Heart right ventricle (tissue), 16 donors: ENCODE data around the gene BRME1. TPM values are rescaled to one million over a fixed set of nuclear protein-coding genes. Genes with fewer than 3 reads are reported as not detected.

ENCODE experiments used
- ATAC-seq, 8 donors: fragments of 200-7000 bp; cut with Tn5 transposase; one replicate each; pipeline ENCODE4 v1.9.1; 2020; ENCODE audit warnings: mild to moderate bottlenecking in 8 of 8, moderate library complexity in 8 of 8, moderate number of reproducible peaks in 1 of 8
- DNase-seq, 2 donors: peaks; one replicate each; pipeline ENCODE4 v3.0.0-alpha.2; 2020
- H3K27ac ChIP-seq, 10 donors: fragments of 200-600 bp; sonication (generic) in 2 of 10; one replicate each; pipeline versions ENCODE4 v1.5.0 to v1.8.0; 2020 to 2022; ENCODE audit warnings: mild to moderate bottlenecking in 3 of 10
- H3K27me3 ChIP-seq, 7 donors: fragments of 200-600 bp; one replicate each; pipeline ENCODE4 v1.8.0; 2021 to 2022; ENCODE audit warnings: mild to moderate bottlenecking in 2 of 7
- H3K36me3 ChIP-seq, 9 donors: fragments of 200-600 bp; sonication (generic) in 1 of 9; one replicate each; pipeline versions ENCODE4 v1.5.0 to v1.8.0; 2020 to 2022; ENCODE audit warnings: mild to moderate bottlenecking in 2 of 9
- H3K4me1 ChIP-seq, 9 donors: fragments of 200-600 bp; sonication (generic) in 1 of 9; one replicate each; pipeline versions ENCODE4 v1.5.0 to v1.8.0; 2020 to 2022; ENCODE audit warnings: mild to moderate bottlenecking in 4 of 9
- H3K4me3 ChIP-seq, 10 donors: fragments of 200-600 bp; sonication (generic) in 2 of 10; one replicate each; pipeline versions ENCODE4 v1.5.0 to v1.8.0; 2020 to 2022; ENCODE audit warnings: mild to moderate bottlenecking in 7 of 10, moderate library complexity in 2 of 10
- H3K9me3 ChIP-seq, 11 donors: fragments of 200-600 bp in 10 of 11; sonication (generic) in 2 of 11; one replicate each; pipeline versions ENCODE4 v1.5.0 to v1.8.0; 2013 to 2022; ENCODE audit warnings: mild to moderate bottlenecking in 2 of 11, control low read depth in 1 of 11, moderate library complexity in 1 of 11
- CTCF ChIP-seq, 9 donors: fragments of 200-600 bp; sonication (generic) in 2 of 9; IDR thresholded peaks; one replicate each; pipeline versions ENCODE4 v1.5.0 to v1.8.0; 2021 to 2022; ENCODE audit warnings: antibody characterized with exemption in 9 of 9, mild to moderate bottlenecking in 5 of 9, moderate library complexity in 1 of 9
- WGBS, 2 donors: extraction: QIAGEN DNeasy Blood & Tissue Kit; methylation state at CpG; one replicate each; pipeline ENCODE4 v1.1.7; 2013; ENCODE audit warnings: inconsistent platforms in 1 of 2; 5-methylcytosine and 5-hydroxymethylcytosine counted together
- intact Hi-C, 10 donors: fragments of 100-400 bp; cut with DNase I; formaldehyde crosslinking; loops; one replicate each; pipeline versions ENCODE4 v1.11.1 to v1.14.2; 2022
- polyA plus RNA-seq, 2 donors: library from polyadenylated mRNA; stranded (reverse); fragments of 200-250 nt; gene quantifications; one replicate each; pipeline ENCODE4 v1.2.3, GENCODE V29; 2013
- total RNA-seq, 10 donors: library from RNA; stranded (reverse); fragmentation: NEBNext Ultra II Directional in 3 of 10; extraction: Animal tissue kit (Norgen Biotek cat#: 25700) in 3 of 10; gene quantifications; one replicate each; pipeline versions ENCODE4 v1.2.1 to v1.2.4, GENCODE V29; 2021 to 2023
- donor health status: Arrhythmogenic right ventricular cardiomyopathy.
- donor health status: ischemic (EF 13 %, LVEDD 7.1; RV severe dilation, severe dysfunction).
- donor health status: healthy with polysubstance abuse.
- donor health status: DM: no; HTN: yes; CAD: no.
- donor health status: DM: no; HTN: no; CAD: no.
- donor health status: ischemic (EF 25% LVEDD 6.9; RV normal size, moderate dysfunction).
- donor health status: ischemic (EF 25% LVEDD 5.7; RV mildly dilated, moderate dysfunction).
- donor health status: healthy.
- donor health status: DM: yes; HTN: yes; CAD: no.
- donor health status: Ischemic cardiomyopathy.
- donor health status: ischemic (EF 35%, LVEDD 5.7; RV mildly dilated, moderate dysfunction).
- donor health status: nonischemic (EF 11% LVEDD 7.7; RV severe dilation, severe dysfunction).
- donor health status: DM: yes; HTN: yes; CAD: no.
- donor health status: PGD.
- donor health status: ischemic (EF 29% LVEDD 5.4; RV normal size, mild dysfunction).
- donor health status: nonischemic (EF 23%, LVEDD 6.1; RV moderate dilation, normal function).

BRME1 gene
- total and polyA plus RNA-seq, 12 donors = 0.19 to 2.0 (median 0.63) TPM; not detected in 2

- H3K36me3 ChIP-seq = peaks cover 5 to 100% (median 47%) of the 10 kb centered on the region in 9 donors
- intact Hi-C loops = no loop called here
- H3K27ac ChIP-seq = no peak overlapping the region
- no peaks in the 10 kb centered on the region for H3K9me3 ChIP-seq
- no peak for TF ChIP-seq CTCF (IDR thresholded peaks at IDR 0.05)
- 84 to 87% methylated on average over 3 of the region's 3 CpGs for WGBS, 2 donors
- H3K4me1 ChIP-seq = peaks cover 0 to 24% (median 7%) of the 10 kb centered on the region in 9 donors
- H3K27me3 ChIP-seq = no peaks in the 10 kb centered on the region
- no peak overlapping the region for H3K4me3 ChIP-seq
- ATAC-seq (no peak), DNase-seq (no peak)
Observed at GRCh38 chr19:13914777-13915176, 8.9 kb upstream of the BRME1 start.

- intact Hi-C loops = no loop called here
- H3K4me1 ChIP-seq = peaks cover 0 to 21% (median 7%) of the 10 kb centered on the region in 9 donors
- no peak for DNase-seq
- ATAC-seq = no peak
- H3K27ac ChIP-seq = no peak overlapping the region
- no peak overlapping the region for H3K4me3 ChIP-seq
- no peaks in the 10 kb centered on the region for H3K27me3 ChIP-seq
- peaks cover 5 to 100% (median 47%) of the 10 kb centered on the region in 9 donors for H3K36me3 ChIP-seq
- H3K9me3 ChIP-seq = no peaks in the 10 kb centered on the region
- WGBS, 2 donors = 93 to 97% methylated on average over 17 of the region's 17 CpGs
- no peak for TF ChIP-seq CTCF (IDR thresholded peaks at IDR 0.05)
Observed at GRCh38 chr19:13913352-13913751, 7.4 kb upstream of the BRME1 start.

- Histone ChIP-seq H3K4me3 (no peak overlapping the region), H3K9me3 (no peaks in the 10 kb centered on the region), H3K27ac (no peak overlapping the region), H3K27me3 (no peaks in the 10 kb centered on the region), H3K4me1 (peaks cover 0 to 25% (median 16%) of the 10 kb centered on the region in 9 donors), H3K36me3 (peaks cover 5 to 62% (median 30%) of the 10 kb centered on the region in 9 donors)
- WGBS, 2 donors = 96 to 100% methylated on average over 2 of the region's 2 CpGs
- intact Hi-C loops = no loop called here
- no peak for TF ChIP-seq CTCF (IDR thresholded peaks at IDR 0.05)
- ATAC-seq (no peak), DNase-seq (no peak)
Observed at GRCh38 chr19:13909430-13909829, 3.5 kb upstream of the BRME1 start.

- H3K4me1 ChIP-seq = peaks cover 0 to 25% (median 16%) of the 10 kb centered on the region in 9 donors
- no peaks in the 10 kb centered on the region for H3K27me3 ChIP-seq
- WGBS, 2 donors = 89 to 91% methylated on average over 8 of the region's 8 CpGs
- no peaks in the 10 kb centered on the region for H3K9me3 ChIP-seq
- no peak overlapping the region for H3K27ac ChIP-seq
- intact Hi-C loops = no loop called here
- TF ChIP-seq CTCF (IDR thresholded peaks at IDR 0.05) = no peak
- ATAC-seq = no peak
- peaks cover 5 to 55% (median 24%) of the 10 kb centered on the region in 9 donors for H3K36me3 ChIP-seq
- no peak overlapping the region for H3K4me3 ChIP-seq
- no peak for DNase-seq
Observed at GRCh38 chr19:13908674-13909073, 2.8 kb upstream of the BRME1 start.
